IMR-90 (cell line): Measurements from ENCODE around the gene ECSIT. TPM values are rescaled to one million over a fixed set of nuclear protein-coding genes. Genes with fewer than 3 reads are reported as not detected.
A peak's percentile ranks its signal among the peaks of the same experiment; 100 is the strongest.

ENCODE experiments used
- ATAC-seq: fragments of 200-7000 bp; cut with Tn5 transposase; 2 replicates; pipeline ENCODE4 v1.9.1; 2020; ENCODE audit warnings: low read depth, mild to moderate bottlenecking, moderate library complexity
- BruUV-seq: library from RNA; stranded (reverse); fragments of 400-500 nt; replicated peaks from 2 replicates; lab custom pipeline; 2021; lab: Mats Ljungman, UMichigan
- CTCF ChIA-PET: fragments of 300-600 bp; formaldehyde crosslinking; extraction: SDS; loops from one replicate; lab custom pipeline; 2021; ENCODE audit warnings: antibody characterized with exemption; lab: Yijun Ruan, JAX
- POLR2A ChIA-PET: fragments of 300-600 bp; sonication (Branson Sonifier 250); formaldehyde crosslinking; loops from one replicate; lab custom pipeline; 2022; ENCODE audit warnings: antibody characterized with exemption; ENCODE audit not compliant: unreplicated experiment; lab: Charles Lee
- DNase-seq: peaks from one replicate; pipeline ENCODE4 v3.0.0; 2013
- H2AFZ ChIP-seq: replicated peaks from 2 replicates; pipeline ENCODE3; 2013; ENCODE audit warnings: low read length, mild to moderate bottlenecking; ENCODE audit not compliant: poor library complexity
- H2AK5ac ChIP-seq: 2 replicates; pipeline ENCODE4 v1.6.1; 2013; ENCODE audit warnings: low read depth, low read length, inconsistent platforms
- H2AK9ac ChIP-seq: replicated peaks from 2 replicates; pipeline ENCODE3; 2013; ENCODE audit warnings: mild to moderate bottlenecking, low read depth, low read length, moderate library complexity; ENCODE audit not compliant: poor library complexity
- H2BK120ac ChIP-seq: 2 replicates; pipeline ENCODE4 v1.6.1; 2013; ENCODE audit warnings: low read depth, low read length, inconsistent platforms
- H2BK15ac ChIP-seq: 3 replicates; pipeline ENCODE4 v1.6.1; 2013; ENCODE audit warnings: low read depth, low read length, inconsistent platforms
- H2BK20ac ChIP-seq: 2 replicates; pipeline ENCODE4 v1.6.1; 2013; ENCODE audit warnings: low read depth, mild to moderate bottlenecking, inconsistent platforms, low read length, moderate library complexity
- H2BK5ac ChIP-seq: 2 replicates; pipeline ENCODE4 v1.6.1; 2013; ENCODE audit warnings: mild to moderate bottlenecking, low read depth, low read length, inconsistent platforms; ENCODE audit not compliant: poor library complexity, severe bottlenecking
- H3K14ac ChIP-seq: replicated peaks from 2 replicates; pipeline ENCODE4 v1.6.1; 2013; ENCODE audit warnings: low read depth, low read length, inconsistent platforms
- H3K18ac ChIP-seq: 2 replicates; pipeline ENCODE4 v1.6.1; 2013; ENCODE audit warnings: low read depth, low read length, control low read depth
- H3K23ac ChIP-seq: 2 replicates; pipeline ENCODE4 v1.6.1; 2013; ENCODE audit warnings: low read depth, low read length, inconsistent platforms
- H3K27ac ChIP-seq: 2 replicates; pipeline ENCODE4 v1.5.1; 2013; ENCODE audit warnings: mild to moderate bottlenecking, control low read depth, low read length; ENCODE audit not compliant: insufficient read depth
- H3K27me3 ChIP-seq: 2 replicates; pipeline ENCODE4 v1.6.1; 2013; ENCODE audit warnings: low read length; ENCODE audit not compliant: control insufficient read depth, insufficient read depth
- H3K36me3 ChIP-seq: 2 replicates; pipeline ENCODE4 v1.6.1; 2013; ENCODE audit warnings: low read length, mixed read lengths; ENCODE audit not compliant: control insufficient read depth, insufficient read depth
- H3K4ac ChIP-seq: 2 replicates; pipeline ENCODE4 v1.6.1; 2013; ENCODE audit warnings: low read depth, low read length, inconsistent platforms
- H3K4me1 ChIP-seq: 2 replicates; pipeline ENCODE4 v1.6.1; 2013; ENCODE audit warnings: low read length, mixed read lengths; ENCODE audit not compliant: control insufficient read depth, insufficient read depth
- H3K4me2 ChIP-seq: 2 replicates; pipeline ENCODE4 v1.6.1; 2013; ENCODE audit warnings: low read depth, mild to moderate bottlenecking, control low read depth, low read length, moderate library complexity
- H3K4me3 ChIP-seq: 2 replicates; pipeline ENCODE4 v1.5.1; 2013; ENCODE audit warnings: low read depth, mild to moderate bottlenecking, control low read depth, low read length, moderate library complexity; ENCODE audit not compliant: insufficient read depth
- H3K56ac ChIP-seq: 2 replicates; pipeline ENCODE4 v1.6.1; 2013; ENCODE audit warnings: low read length, inconsistent platforms; ENCODE audit not compliant: insufficient read depth; ENCODE audit errors: extremely low read depth
- H3K79me1 ChIP-seq, 2 experiments: 2 replicates each; pipeline ENCODE4 v1.6.1; 2013; ENCODE audit warnings: low read length in 2 of 2, inconsistent platforms in 1 of 2, low read depth in 1 of 2
- H3K9ac ChIP-seq: 2 replicates; pipeline ENCODE4 v1.6.1; 2013; ENCODE audit warnings: low read depth, low read length, control low read depth
- H3K9me1 ChIP-seq: 2 replicates; pipeline ENCODE4 v1.6.1; 2013; ENCODE audit warnings: low read length, inconsistent platforms; ENCODE audit not compliant: insufficient read depth
- H3K9me3 ChIP-seq: 2 replicates; pipeline ENCODE4 v1.6.1; 2013; ENCODE audit warnings: low read length; ENCODE audit not compliant: control insufficient read depth, insufficient read depth
- H4K20me1 ChIP-seq: 2 replicates; pipeline ENCODE4 v1.6.1; 2013; ENCODE audit warnings: low read length, inconsistent platforms; ENCODE audit not compliant: insufficient read depth
- H4K5ac ChIP-seq: 2 replicates; pipeline ENCODE4 v1.6.1; 2013; ENCODE audit warnings: mild to moderate bottlenecking, low read depth, low read length, control low read depth
- H4K8ac ChIP-seq, 2 experiments: 2 replicates each; pipeline ENCODE4 v1.6.1; 2013; ENCODE audit warnings: low read depth in 2 of 2, low read length in 2 of 2, control low read depth in 1 of 2, inconsistent platforms in 1 of 2
- H4K91ac ChIP-seq: 2 replicates; pipeline ENCODE4 v1.6.1; 2013; ENCODE audit warnings: low read depth, low read length, inconsistent platforms; ENCODE audit not compliant: insufficient read depth
- CHD1 ChIP-seq: IDR thresholded peaks from 2 replicates; pipeline ENCODE4 v1.6.1; 2012; ENCODE audit warnings: low read depth, low read length, improper control_type of control experiment
- CTCF ChIP-seq: conservative IDR thresholded peaks from 2 replicates; pipeline ENCODE4 v1.5.1; 2012; ENCODE audit warnings: mild to moderate bottlenecking, low read depth, low read length, improper control_type of control experiment
- ELK1 ChIP-seq: fragments of 150-350 bp; IDR thresholded peaks from 2 replicates; pipeline ENCODE4 v1.6.1; 2016; ENCODE audit warnings: low read depth, mild to moderate bottlenecking, low read length, moderate library complexity, borderline replicate concordance
- NFE2L2 ChIP-seq: fragments of 150-350 bp; IDR thresholded peaks from 2 replicates; pipeline ENCODE4 v1.6.1; 2016; ENCODE audit warnings: low read depth, mild to moderate bottlenecking, low read length
- RCOR1 ChIP-seq: IDR thresholded peaks from 2 replicates; pipeline ENCODE4 v1.6.1; 2012; ENCODE audit warnings: mild to moderate bottlenecking, low read length, improper control_type of control experiment; ENCODE audit not compliant: insufficient replicate concordance
- RFX5 ChIP-seq: IDR thresholded peaks from 2 replicates; pipeline ENCODE4 v1.8.0; 2012; ENCODE audit warnings: low read depth, mild to moderate bottlenecking, low read length, moderate library complexity
- SMC3 ChIP-seq: fragments of 150-350 bp; IDR thresholded peaks from 2 replicates; pipeline ENCODE4 v1.6.1; 2016; ENCODE audit warnings: low read depth, mild to moderate bottlenecking, antibody characterized with exemption, low read length, moderate library complexity
- WGBS, 2 experiments: methylation state at CpG; one replicate each; pipeline versions ENCODE4 v1.1.5 to v1.1.7; 2013; ENCODE audit warnings: missing lambda C conversion rate in 2 of 2; ENCODE audit not compliant: insufficient read length in 1 of 2; ENCODE audit errors: extremely low coverage in 2 of 2; 5-methylcytosine and 5-hydroxymethylcytosine counted together
- dilution Hi-C: fragments of 300-500 bp; cut with HindIII; formaldehyde crosslinking; loops from one replicate; pipeline ENCODE4 v1.14.3; 2018; ENCODE audit warnings: low sequenced_read_pairs; ENCODE audit not compliant: unreplicated experiment
- in situ Hi-C: fragments of 300-500 bp; cut with MboI; formaldehyde crosslinking; loops from 3 replicates; pipeline ENCODE4 v1.14.3; 2019; ENCODE audit warnings: low sequenced_read_pairs, inconsistent platforms, mixed read lengths
- intact Hi-C: fragments of 100-400 bp; cut with micrococcal nuclease; formaldehyde crosslinking; loops from 2 replicates; pipeline ENCODE4 v1.10.0; 2022
- polyA plus RNA-seq, 3 experiments: library from polyadenylated mRNA; depleted of rRNA; stranded (reverse); fragments of >200 nt; gene quantifications; 2 replicates each; pipeline ENCODE4 v1.2.3, GENCODE V29; 2012; ENCODE audit warnings: low replicate concordance in 1 of 3
- total RNA-seq: library from RNA; depleted of rRNA; stranded (reverse); fragments of >200 nt; gene quantifications from 2 replicates; pipeline ENCODE4 v1.2.3, GENCODE V29; 2012

The ECSIT gene
- total and polyA plus RNA-seq, 2 of the 4 experiments (the other 2 are of a cell fraction), result 30.5 to 42.3 TPM

GRCh38 chr19:11483366-11484111 lies 45.4 kb downstream of the ECSIT start:
- no peak overlapping the region for H4K5ac ChIP-seq
- 60% methylated on average over 19 of the region's 57 CpGs; no CpG with 5 or more reads in 1 of the 2 experiments for WGBS, 2 experiments
- H3K14ac ChIP-seq, result no peak overlapping the region
- CTCF ChIA-PET, result interaction anchor here (1.1 to 1.7 kb wide), 4 partner anchors 102 to 240 kb away, joined by 3 to 11 read pairs (median 6); no protein-coding TSS in a partner anchor
- no peak for DNase-seq
- H3K4ac ChIP-seq, result no peak overlapping the region
- H3K9ac ChIP-seq, result no peak overlapping the region
- 0 out of 2 replicates have a peak, but pooled peaks cover 2% of the 10 kb centered on the region for H3K36me3 ChIP-seq
- H2AK9ac ChIP-seq, result no peak overlapping the region
- no peak overlapping the region for H4K91ac ChIP-seq
- no peak overlapping the region for H3K56ac ChIP-seq
- no peak overlapping the region for H3K18ac ChIP-seq
- no peaks in the 10 kb centered on the region for H3K79me1 ChIP-seq
- H3K23ac ChIP-seq, result no peak overlapping the region
- dilution Hi-C loops, result no loop called here
- H4K20me1 ChIP-seq, result no peaks in the 10 kb centered on the region
- peaks cover 2% of the 10 kb centered on the region; the same call in 1 of the 2 replicates for H3K4me1 ChIP-seq
- H2BK20ac ChIP-seq, result no peak overlapping the region
- peak overlapping the region; percentile 32 for H2AFZ ChIP-seq
- H3K4me3 ChIP-seq, result no peak overlapping the region
- H3K27me3 ChIP-seq, result peaks cover 34% of the 10 kb centered on the region
- H2BK120ac ChIP-seq, result no peak overlapping the region
- POLR2A ChIA-PET, result no interaction called here
- no peaks in the 10 kb centered on the region for H3K9me3 ChIP-seq
- BruUV-seq, result no TSS peak
- no peak overlapping the region for H3K4me2 ChIP-seq
- no peak overlapping the region for H2BK15ac ChIP-seq
- H3K9me1 ChIP-seq, result no peaks in the 10 kb centered on the region
- no peak for ATAC-seq
- in situ Hi-C loops, result no loop called here
- H2BK5ac ChIP-seq, result no peak overlapping the region
- H4K8ac ChIP-seq, result no peak overlapping the region
- no peak for TF ChIP-seq CTCF
- TF ChIP-seq ELK1, result no peak
- no peak for TF ChIP-seq SMC3
- TF ChIP-seq RCOR1, result no peak
- TF ChIP-seq CHD1, result no peak
- no peak for TF ChIP-seq NFE2L2
- no peak for TF ChIP-seq RFX5
- no peak overlapping the region for H3K27ac ChIP-seq
- no peak overlapping the region for H2AK5ac ChIP-seq
- intact Hi-C loops, result loop anchor here (2.0 to 5.0 kb wide), 2 partner anchors 103 to 346 kb away; no protein-coding TSS in a partner anchor
